HL-60 (cell line): ENCODE measurements around the gene HECW1.

ENCODE experiments used
- DNase-seq, 2 experiments: peaks; one replicate each; pipeline ENCODE4 v3.0.0-alpha.2; 2010 to 2020; ENCODE audit warnings: low read depth in 1 of 2, low spot score in 1 of 2
- H3K27ac ChIP-seq: fragments of 250-450 bp; sonication (Bioruptor Pico); replicated peaks from 2 replicates; pipeline ENCODE4 v1.5.1; 2020; ENCODE audit warnings: mild to moderate bottlenecking, moderate library complexity
- H3K27me3 ChIP-seq: fragments of 250-450 bp; sonication (Bioruptor Pico); 2 replicates; pipeline ENCODE4 v1.5.1; 2021; ENCODE audit warnings: mild to moderate bottlenecking, moderate library complexity; ENCODE audit not compliant: insufficient read depth, poor library complexity, severe bottlenecking
- H3K4me3 ChIP-seq: replicated peaks from 2 replicates; pipeline ENCODE4 v1.5.1; 2011; ENCODE audit warnings: mild to moderate bottlenecking, control low read depth, low read length; ENCODE audit not compliant: insufficient read depth
- GABPA ChIP-seq: IDR thresholded peaks from 2 replicates; pipeline ENCODE4 v1.6.1; 2012; ENCODE audit warnings: low read depth
- POLR2AphosphoS5 ChIP-seq: IDR thresholded peaks from 2 replicates; pipeline ENCODE4 v1.6.1; 2012; ENCODE audit warnings: low read depth
- REST ChIP-seq: IDR thresholded peaks from 2 replicates; pipeline ENCODE4 v1.6.1; 2012; ENCODE audit warnings: low read depth; ENCODE audit not compliant: insufficient replicate concordance
- SPI1 ChIP-seq: IDR thresholded peaks from 2 replicates; pipeline ENCODE4 v1.6.1; 2012; ENCODE audit warnings: low read depth, mild to moderate bottlenecking, borderline replicate concordance
- TF ChIP-seq, protein P1 (sequence below): IDR thresholded peaks from one replicate; pipeline ENCODE4 v1.5.1; 2011; ENCODE audit warnings: low read length, control low read depth, inconsistent platforms; ENCODE audit not compliant: insufficient read depth

Gene HECW1

GRCh38 chr7:43294080-43294630, 181.7 kb downstream of the HECW1 start:
- Histone ChIP-seq H3K4me3 (no peak overlapping the region), H3K27me3 (peaks cover 5% of the 10 kb centered on the region)
- DNase-seq: no peak

GRCh38 chr7:43295429-43295828, 183.0 kb downstream of the HECW1 start:
- peaks cover 5% of the 10 kb centered on the region for H3K27me3 ChIP-seq
- H3K4me3 ChIP-seq: no peak overlapping the region
- H3K27ac ChIP-seq: no peak overlapping the region
- TF ChIP-seq GABPA: no peak
- no peak for DNase-seq

More at GRCh38 chr7:43294080-43294630, 181.7 kb downstream of the HECW1 start:
- no peak for TF ChIP-seq POLR2AphosphoS5
- TF ChIP-seq, protein P1, sequence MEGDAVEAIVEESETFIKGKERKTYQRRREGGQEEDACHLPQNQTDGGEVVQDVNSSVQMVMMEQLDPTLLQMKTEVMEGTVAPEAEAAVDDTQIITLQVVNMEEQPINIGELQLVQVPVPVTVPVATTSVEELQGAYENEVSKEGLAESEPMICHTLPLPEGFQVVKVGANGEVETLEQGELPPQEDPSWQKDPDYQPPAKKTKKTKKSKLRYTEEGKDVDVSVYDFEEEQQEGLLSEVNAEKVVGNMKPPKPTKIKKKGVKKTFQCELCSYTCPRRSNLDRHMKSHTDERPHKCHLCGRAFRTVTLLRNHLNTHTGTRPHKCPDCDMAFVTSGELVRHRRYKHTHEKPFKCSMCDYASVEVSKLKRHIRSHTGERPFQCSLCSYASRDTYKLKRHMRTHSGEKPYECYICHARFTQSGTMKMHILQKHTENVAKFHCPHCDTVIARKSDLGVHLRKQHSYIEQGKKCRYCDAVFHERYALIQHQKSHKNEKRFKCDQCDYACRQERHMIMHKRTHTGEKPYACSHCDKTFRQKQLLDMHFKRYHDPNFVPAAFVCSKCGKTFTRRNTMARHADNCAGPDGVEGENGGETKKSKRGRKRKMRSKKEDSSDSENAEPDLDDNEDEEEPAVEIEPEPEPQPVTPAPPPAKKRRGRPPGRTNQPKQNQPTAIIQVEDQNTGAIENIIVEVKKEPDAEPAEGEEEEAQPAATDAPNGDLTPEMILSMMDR: no peak
- TF ChIP-seq GABPA: no peak
- no peak for TF ChIP-seq SPI1
- no peak for TF ChIP-seq REST
- no peak overlapping the region for H3K27ac ChIP-seq

DNA sequence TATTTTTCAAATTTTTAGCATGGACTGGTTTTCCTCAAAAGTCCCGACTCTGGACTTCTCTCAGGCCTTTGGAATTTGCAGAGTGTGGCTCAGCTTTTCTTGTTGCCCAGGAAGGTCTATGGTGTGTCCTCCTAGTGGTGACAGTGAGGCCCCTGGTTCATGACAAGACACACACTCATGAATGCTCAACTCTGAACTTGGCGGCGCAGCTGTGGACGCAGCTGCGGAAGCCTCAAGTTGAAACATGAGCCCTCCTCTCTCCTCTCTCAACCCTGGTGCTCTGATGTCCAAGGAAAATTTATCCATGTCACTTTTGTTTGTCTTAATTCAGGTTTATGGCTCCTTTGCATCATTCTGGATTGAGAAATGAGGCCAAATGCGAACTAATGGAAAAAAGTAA, 183.9 kb downstream of the HECW1 start:
- H3K4me3 ChIP-seq: no peak overlapping the region
- no peak for DNase-seq
- TF ChIP-seq GABPA (no peak), REST (no peak), POLR2AphosphoS5 (no peak), SPI1 (no peak)
- TF ChIP-seq, protein P1: no peak
- no peak overlapping the region for H3K27ac ChIP-seq
- H3K27me3 ChIP-seq: peaks cover 5% of the 10 kb centered on the region

DNA sequence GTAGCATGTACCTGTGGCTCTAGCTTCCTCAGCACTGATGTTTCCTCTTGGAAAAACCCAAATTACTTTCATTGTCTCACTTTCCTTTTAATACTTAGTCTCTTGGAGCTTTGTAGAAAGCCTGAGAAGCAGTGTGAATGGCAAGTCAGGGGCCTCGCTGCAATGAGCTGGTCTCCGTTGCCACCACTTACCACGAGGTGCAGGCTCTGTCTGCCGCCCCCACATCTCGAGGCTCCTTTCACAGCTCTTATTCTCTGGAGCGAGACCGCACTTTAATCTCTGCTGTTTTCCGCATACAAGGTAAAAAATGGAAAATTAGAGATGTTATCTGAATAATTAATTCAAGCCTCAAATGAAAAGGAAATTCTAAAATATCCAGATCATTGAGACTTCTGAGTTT, 186.2 kb downstream of the HECW1 start:
- DNase-seq: no peak
- no peak overlapping the region for H3K27ac ChIP-seq
- no peak for TF ChIP-seq GABPA
- no peak for TF ChIP-seq REST
- no peak for TF ChIP-seq SPI1
- TF ChIP-seq POLR2AphosphoS5: no peak
- TF ChIP-seq, protein P1: no peak
- H3K4me3 ChIP-seq: no peak overlapping the region
- H3K27me3 ChIP-seq: peaks cover 5% of the 10 kb centered on the region
